Measurements from ENCODE around the gene ACTR5. TPM values are rescaled to one million over a fixed set of nuclear protein-coding genes. Genes with fewer than 3 reads are reported as not detected.

Gene ACTR5
- total RNA-seq, 2 donors from 2014 or later = 7.9 to 11.2 TPM

DNA sequence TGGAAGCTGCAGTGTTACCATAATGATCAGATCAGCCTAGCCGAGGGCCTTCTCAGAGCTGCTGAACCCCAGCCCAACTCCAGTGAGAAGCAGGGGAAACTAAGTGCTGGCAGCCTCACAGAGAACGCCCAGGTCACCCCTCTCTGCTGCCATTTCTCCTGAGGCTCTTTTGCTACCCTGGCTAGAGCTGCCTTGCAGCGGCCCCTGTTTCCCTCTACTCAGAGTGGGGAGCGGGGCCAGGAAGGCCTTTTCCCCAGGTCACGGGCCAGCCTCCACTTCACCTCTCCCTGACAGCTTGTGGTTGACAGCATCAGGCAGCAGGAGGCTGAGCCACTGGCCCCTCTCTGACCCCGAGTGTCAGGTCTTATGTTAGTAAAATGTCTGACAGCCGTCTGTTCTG, 22.7 kb downstream of the ACTR5 start:
- no peak overlapping the region for H3K4me3 ChIP-seq (ENCODE audit: low read length)
- no peak for TF ChIP-seq CTCF (conservative IDR thresholded peaks at IDR 0.05)
- H3K9me3 ChIP-seq (ENCODE audit: control insufficient read depth, low read length) = peaks cover 21% of the 10 kb centered on the region
- H3K9ac ChIP-seq (ENCODE audit: extremely low read depth, low read length, poor library complexity, severe bottlenecking) = no peak overlapping the region
- H3K9me3 Mint-ChIP-seq = peaks cover 21% of the 10 kb centered on the region
- H3K27me3 Mint-ChIP-seq (ENCODE audit: insufficient read depth) = no peaks in the 10 kb centered on the region
- peaks cover 82% of the 10 kb centered on the region for H3K36me3 Mint-ChIP-seq (ENCODE audit: low read depth)
- 89 to 93% methylated on average over 5 to 7 of the region's 7 CpGs for WGBS, 2 experiments (ENCODE audit: insufficient coverage in 1 of 2, insufficient read length in 1 of 2)
- H3K4me1 ChIP-seq (ENCODE audit: control insufficient read depth, insufficient read depth, low read length) = peaks cover 4% of the 10 kb centered on the region
- no peak overlapping the region for H3K27ac ChIP-seq (ENCODE audit: low read depth, low read length)
- H3K4me1 Mint-ChIP-seq = peaks cover 5% of the 10 kb centered on the region
- DNase-seq = no peak
- H3K27ac Mint-ChIP-seq = peak overlapping the region; percentile 6
- H3K36me3 ChIP-seq (ENCODE audit: control insufficient read depth, insufficient read depth, low read length) = peaks cover 81% of the 10 kb centered on the region
- no peak overlapping the region for H3K4me3 Mint-ChIP-seq
- no peaks in the 10 kb centered on the region for H3K27me3 ChIP-seq (ENCODE audit: control insufficient read depth, insufficient read depth, low read length, poor library complexity, severe bottlenecking)

DNA sequence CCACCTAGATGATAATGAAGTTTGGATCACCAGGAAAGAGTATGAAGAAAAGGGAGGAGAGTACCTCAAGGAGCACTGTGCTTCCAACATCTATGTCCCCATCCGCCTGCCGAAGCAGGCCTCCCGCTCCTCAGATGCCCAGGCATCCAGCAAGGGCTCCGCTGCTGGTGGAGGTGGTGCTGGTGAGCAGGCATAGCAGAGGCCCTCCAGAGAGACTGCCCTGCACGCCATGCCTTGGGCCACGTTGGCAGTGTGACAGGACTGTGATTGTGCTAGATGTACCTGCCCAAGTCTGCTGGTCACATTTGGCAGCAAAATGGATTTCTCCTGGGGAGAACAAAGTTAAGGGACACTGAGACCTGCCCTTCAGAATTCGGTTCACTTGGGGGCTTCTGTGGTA, 23.4 kb downstream of the ACTR5 start:
- Histone ChIP-seq H3K9me3 (ENCODE audit: control insufficient read depth, low read length) (peaks cover 21% of the 10 kb centered on the region), H3K27ac (ENCODE audit: low read depth, low read length) (no peak overlapping the region), H3K4me1 (ENCODE audit: control insufficient read depth, insufficient read depth, low read length) (no peaks in the 10 kb centered on the region), H3K4me3 (ENCODE audit: low read length) (no peak overlapping the region), H3K36me3 (ENCODE audit: control insufficient read depth, insufficient read depth, low read length) (peaks cover 78% of the 10 kb centered on the region), H3K9ac (ENCODE audit: extremely low read depth, low read length, poor library complexity, severe bottlenecking) (no peak overlapping the region), H3K27me3 (ENCODE audit: control insufficient read depth, insufficient read depth, low read length, poor library complexity, severe bottlenecking) (no peaks in the 10 kb centered on the region)
- Mint-ChIP-seq H3K27ac (no peak overlapping the region), H3K4me3 (no peak overlapping the region), H3K27me3 (ENCODE audit: insufficient read depth) (no peaks in the 10 kb centered on the region), H3K36me3 (ENCODE audit: low read depth) (peaks cover 84% of the 10 kb centered on the region), H3K4me1 (no peaks in the 10 kb centered on the region), H3K9me3 (peaks cover 21% of the 10 kb centered on the region)
- no peak for TF ChIP-seq CTCF (conservative IDR thresholded peaks at IDR 0.05)
- 83 to 93% methylated on average over 2 to 7 of the region's 7 CpGs for WGBS, 2 experiments (ENCODE audit: insufficient coverage in 1 of 2, insufficient read length in 1 of 2)
- no peak for DNase-seq

DNA sequence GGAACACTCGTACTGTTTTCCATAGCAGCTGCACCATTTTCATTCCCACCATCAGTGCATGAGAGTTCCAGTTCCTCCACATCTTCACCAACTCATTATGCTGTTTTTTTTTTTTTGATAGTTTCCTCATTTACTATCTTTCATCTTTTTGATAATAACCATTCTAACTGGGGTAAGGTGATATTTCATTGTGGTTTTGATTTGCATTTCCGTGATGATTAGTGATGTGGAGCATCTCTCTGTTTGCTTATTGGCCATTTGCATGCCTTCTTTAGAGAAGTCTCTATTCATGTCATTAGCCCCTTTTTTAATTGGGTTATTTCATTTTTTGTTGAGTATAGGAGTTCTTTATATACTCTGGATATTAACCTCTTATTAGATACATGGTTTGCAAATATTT, 25.9 kb downstream of the ACTR5 start:
- Mint-ChIP-seq H3K4me1 (no peaks in the 10 kb centered on the region), H3K36me3 (ENCODE audit: low read depth) (peaks cover 65% of the 10 kb centered on the region), H3K27me3 (ENCODE audit: insufficient read depth) (no peaks in the 10 kb centered on the region), H3K27ac (no peak overlapping the region), H3K9me3 (peaks cover 21% of the 10 kb centered on the region), H3K4me3 (no peak overlapping the region)
- Histone ChIP-seq H3K9me3 (ENCODE audit: control insufficient read depth, low read length) (peaks cover 21% of the 10 kb centered on the region), H3K36me3 (ENCODE audit: control insufficient read depth, insufficient read depth, low read length) (peaks cover 57% of the 10 kb centered on the region), H3K27ac (ENCODE audit: low read depth, low read length) (no peak overlapping the region), H3K4me1 (ENCODE audit: control insufficient read depth, insufficient read depth, low read length) (no peaks in the 10 kb centered on the region), H3K9ac (ENCODE audit: extremely low read depth, low read length, poor library complexity, severe bottlenecking) (no peak overlapping the region), H3K27me3 (ENCODE audit: control insufficient read depth, insufficient read depth, low read length, poor library complexity, severe bottlenecking) (no peaks in the 10 kb centered on the region), H3K4me3 (ENCODE audit: low read length) (no peak overlapping the region)
- 95% methylated on average over 2 of the region's 2 CpGs; no CpG with 5 or more reads in 1 of the 2 experiments for WGBS, 2 experiments (ENCODE audit: insufficient coverage in 1 of 2, insufficient read length in 1 of 2)
- TF ChIP-seq CTCF (conservative IDR thresholded peaks at IDR 0.05) = no peak
- DNase-seq = no peak
